ENCODE data around the gene KRTAP12-4. TPM values are rescaled to one million over a fixed set of nuclear protein-coding genes. Genes with fewer than 3 reads are reported as not detected.

The KRTAP12-4 gene
- total RNA-seq, 1 experiment from 2014 or later = not detected

- Histone ChIP-seq H3K27me3 (ENCODE audit: control insufficient read depth, insufficient read depth, low read length) (no peaks in the 10 kb centered on the region), H3K36me3 (ENCODE audit: control insufficient read depth, insufficient read depth, low read length) (no peaks in the 10 kb centered on the region), H3K4me3 (ENCODE audit: low read depth in 2 of 2, low read length in 2 of 2) (no peak overlapping the region), H3K4me1 (ENCODE audit: control insufficient read depth, insufficient read depth, low read length) (no peaks in the 10 kb centered on the region), H3K9me3 (ENCODE audit: control insufficient read depth, insufficient read depth, low read depth, low read length) (no peaks in the 10 kb centered on the region; the same call in 1 of the 2 replicates), H3K27ac (ENCODE audit: low read length) (no peak overlapping the region)
- in situ Hi-C loops (cut with HindIII; ENCODE audit: low pct_unique_long_range_greater_than_20kb, low sequenced_read_pairs) = no loop called here
- no peak for ATAC-seq
- no peak for DNase-seq (ENCODE audit: low read depth, low spot score)
- no TSS peak for BruUV-seq (replicated peaks)
- intact Hi-C loops (cut with micrococcal nuclease; ENCODE audit: unreplicated experiment) = no loop called here
- ChIA-PET CTCF (no interaction called here), POLR2A (no interaction called here)
- TF ChIP-seq POLR2AphosphoS5 (IDR thresholded peaks at IDR 0.05; ENCODE audit: low read depth, low read length) (no peak), CTCF (IDR thresholded peaks at IDR 0.05) (no peak), TCF7L2 (IDR thresholded peaks at IDR 0.05; ENCODE audit: low read depth, low read length) (no peak), SIN3A (IDR thresholded peaks at IDR 0.05; ENCODE audit: borderline replicate concordance, insufficient read depth, low read depth, low read length) (no peak)
- TF ChIP-seq, protein P1, sequence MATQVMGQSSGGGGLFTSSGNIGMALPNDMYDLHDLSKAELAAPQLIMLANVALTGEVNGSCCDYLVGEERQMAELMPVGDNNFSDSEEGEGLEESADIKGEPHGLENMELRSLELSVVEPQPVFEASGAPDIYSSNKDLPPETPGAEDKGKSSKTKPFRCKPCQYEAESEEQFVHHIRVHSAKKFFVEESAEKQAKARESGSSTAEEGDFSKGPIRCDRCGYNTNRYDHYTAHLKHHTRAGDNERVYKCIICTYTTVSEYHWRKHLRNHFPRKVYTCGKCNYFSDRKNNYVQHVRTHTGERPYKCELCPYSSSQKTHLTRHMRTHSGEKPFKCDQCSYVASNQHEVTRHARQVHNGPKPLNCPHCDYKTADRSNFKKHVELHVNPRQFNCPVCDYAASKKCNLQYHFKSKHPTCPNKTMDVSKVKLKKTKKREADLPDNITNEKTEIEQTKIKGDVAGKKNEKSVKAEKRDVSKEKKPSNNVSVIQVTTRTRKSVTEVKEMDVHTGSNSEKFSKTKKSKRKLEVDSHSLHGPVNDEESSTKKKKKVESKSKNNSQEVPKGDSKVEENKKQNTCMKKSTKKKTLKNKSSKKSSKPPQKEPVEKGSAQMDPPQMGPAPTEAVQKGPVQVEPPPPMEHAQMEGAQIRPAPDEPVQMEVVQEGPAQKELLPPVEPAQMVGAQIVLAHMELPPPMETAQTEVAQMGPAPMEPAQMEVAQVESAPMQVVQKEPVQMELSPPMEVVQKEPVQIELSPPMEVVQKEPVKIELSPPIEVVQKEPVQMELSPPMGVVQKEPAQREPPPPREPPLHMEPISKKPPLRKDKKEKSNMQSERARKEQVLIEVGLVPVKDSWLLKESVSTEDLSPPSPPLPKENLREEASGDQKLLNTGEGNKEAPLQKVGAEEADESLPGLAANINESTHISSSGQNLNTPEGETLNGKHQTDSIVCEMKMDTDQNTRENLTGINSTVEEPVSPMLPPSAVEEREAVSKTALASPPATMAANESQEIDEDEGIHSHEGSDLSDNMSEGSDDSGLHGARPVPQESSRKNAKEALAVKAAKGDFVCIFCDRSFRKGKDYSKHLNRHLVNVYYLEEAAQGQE (IDR thresholded peaks at IDR 0.05; ENCODE audit: insufficient read depth in 1 of 2, low read depth in 2 of 2, low read length in 1 of 2) = no peak
Measured at GRCh38 chr21:44615911-44616590, 38.4 kb downstream of the KRTAP12-4 start.

- DNase-seq (ENCODE audit: low read depth, low spot score) (no peak), ATAC-seq (no peak)
- TF ChIP-seq POLR2AphosphoS5 (IDR thresholded peaks at IDR 0.05; ENCODE audit: low read depth, low read length) (no peak), SIN3A (IDR thresholded peaks at IDR 0.05; ENCODE audit: borderline replicate concordance, insufficient read depth, low read depth, low read length) (no peak), CTCF (IDR thresholded peaks at IDR 0.05) (no peak), TCF7L2 (IDR thresholded peaks at IDR 0.05; ENCODE audit: low read depth, low read length) (no peak)
- TF ChIP-seq, protein P1 (IDR thresholded peaks at IDR 0.05; ENCODE audit: insufficient read depth in 1 of 2, low read depth in 2 of 2, low read length in 1 of 2) = no peak
- Histone ChIP-seq H3K4me1 (ENCODE audit: control insufficient read depth, insufficient read depth, low read length) (no peaks in the 10 kb centered on the region), H3K4me3 (ENCODE audit: low read depth in 2 of 2, low read length in 2 of 2) (no peak overlapping the region), H3K36me3 (ENCODE audit: control insufficient read depth, insufficient read depth, low read length) (no peaks in the 10 kb centered on the region), H3K9me3 (ENCODE audit: control insufficient read depth, insufficient read depth, low read depth, low read length) (no peaks in the 10 kb centered on the region; the same call in 1 of the 2 replicates), H3K27me3 (ENCODE audit: control insufficient read depth, insufficient read depth, low read length) (no peaks in the 10 kb centered on the region), H3K27ac (ENCODE audit: low read length) (no peak overlapping the region)
- POLR2A ChIA-PET = no interaction called here
- CTCF ChIA-PET = no interaction called here
- intact Hi-C loops (cut with micrococcal nuclease; ENCODE audit: unreplicated experiment) (no loop called here), in situ Hi-C loops (cut with HindIII; ENCODE audit: low pct_unique_long_range_greater_than_20kb, low sequenced_read_pairs) (no loop called here)
- no TSS peak for BruUV-seq (replicated peaks)
Measured at GRCh38 chr21:44615466-44615865, 39.0 kb downstream of the KRTAP12-4 start.
